Glomerular endothelial cell (primary cell): ENCODE results near the gene HRAS. TPM values are rescaled to one million over a fixed set of nuclear protein-coding genes. Genes with fewer than 3 reads are reported as not detected.

Source experiments
- DNase-seq: peaks from one replicate; pipeline ENCODE4 v3.0.0-alpha.2; 2011; ENCODE audit warnings: low read depth, low spot score; ENCODE audit errors: extremely low read depth
- total RNA-seq: library from RNA; depleted of rRNA; stranded (reverse); fragments of >200 nt; gene quantifications from 2 replicates; pipeline ENCODE4 v1.2.3, GENCODE V29; 2015

The HRAS gene
- total RNA-seq, 1 donor from 2014 or later, result 60.5 TPM

- DNase-seq, result no peak
Observed at GRCh38 chr11:497565-498296, 37.6 kb downstream of the HRAS start.

GRCh38 chr11:496834-497564 is 38.4 kb downstream of the HRAS start:
- DNase-seq, result no peak

GRCh38 chr11:495537-495931 is 39.8 kb downstream of the HRAS start:
- DNase-seq, result no peak

- no peak for DNase-seq
Observed at GRCh38 chr11:494761-495536, 40.4 kb downstream of the HRAS start.

GRCh38 chr11:492427-493226 is 42.7 kb downstream of the HRAS start:
- DNase-seq, result no peak

GRCh38 chr11:491358-491757 is 44.0 kb downstream of the HRAS start:
- no peak for DNase-seq

- no peak for DNase-seq
Observed at GRCh38 chr11:490930-491260, 44.5 kb downstream of the HRAS start.

- no peak for DNase-seq
Observed at GRCh38 chr11:490186-490929, 45.0 kb downstream of the HRAS start.

GRCh38 chr11:489610-490185 is 45.7 kb downstream of the HRAS start:
- DNase-seq, result no peak

- no peak for DNase-seq
Observed at GRCh38 chr11:488992-489391, 46.4 kb downstream of the HRAS start.

GRCh38 chr11:488579-488978 is 46.8 kb downstream of the HRAS start:
- no peak for DNase-seq

GRCh38 chr11:488062-488461 is 47.3 kb downstream of the HRAS start:
- no peak for DNase-seq

GRCh38 chr11:487571-488021 is 47.8 kb downstream of the HRAS start:
- DNase-seq, result no peak

- DNase-seq, result no peak
Observed at GRCh38 chr11:486189-486588, 49.2 kb downstream of the HRAS start.

- DNase-seq, result no peak
Observed at GRCh38 chr11:484616-485015, 50.8 kb downstream of the HRAS start.

Other genes starting within 250 kb of the HRAS start
- 19.7 and 40.7 TPM in 2 replicates for gene PGGHG, start 246.4 kb downstream of the HRAS start, total RNA-seq
- gene IFITM5, start 236.1 kb downstream of the HRAS start, total RNA-seq, result not detected in 2 replicates
- gene IFITM2, start 227.8 kb downstream of the HRAS start, total RNA-seq, result 161 and 344 TPM in 2 replicates
- 9.8 and 86.5 TPM in 2 replicates for gene IFITM1, start 221.5 kb downstream of the HRAS start, total RNA-seq
- gene IFITM3, start 214.7 kb downstream of the HRAS start, total RNA-seq, result 253 and 440 TPM in 2 replicates
- gene B4GALNT4, start 166.1 kb downstream of the HRAS start, total RNA-seq, result 4.7 and 5.3 TPM in 2 replicates
- 0.41 and 1.9 TPM in 2 replicates for gene PKP3, start 141.4 kb downstream of the HRAS start, total RNA-seq
- gene SIGIRR, start 120.6 kb downstream of the HRAS start, total RNA-seq, result 71.5 and 84.7 TPM in 2 replicates
- 1.2 and 2.0 TPM in 2 replicates for gene ANO9, start 93.6 kb downstream of the HRAS start, total RNA-seq
- 59.9 and 68.8 TPM in 2 replicates for gene PTDSS2, start 85.3 kb downstream of the HRAS start, total RNA-seq
- gene RNH1, start 28.3 kb downstream of the HRAS start, total RNA-seq, result 158 and 255 TPM in 2 replicates
- 0.53 TPM in 2 replicates for gene LRRC56, start 2.0 kb upstream of the HRAS start, total RNA-seq
- gene LMNTD2, start 25.2 kb upstream of the HRAS start, total RNA-seq, result 1.3 and 3.3 TPM in 2 replicates
- gene RASSF7, start 25.4 kb upstream of the HRAS start, total RNA-seq, result 17.6 and 24.2 TPM in 2 replicates
- gene PHRF1, start 40.9 kb upstream of the HRAS start, total RNA-seq, result 22.4 and 46.5 TPM in 2 replicates
- 22.8 and 66.5 TPM in 2 replicates for gene IRF7, start 80.4 kb upstream of the HRAS start, total RNA-seq
- not detected in 2 replicates for gene CDHR5, start 89.4 kb upstream of the HRAS start, total RNA-seq
- gene SCT, start 91.6 kb upstream of the HRAS start, total RNA-seq, result not detected in 2 replicates
- not detected in 2 replicates for gene DRD4, start 101.7 kb upstream of the HRAS start, total RNA-seq
- gene DEAF1, start 159.6 kb upstream of the HRAS start, total RNA-seq, result 58.0 and 59.3 TPM in 2 replicates
- gene TMEM80, start 160.2 kb upstream of the HRAS start, total RNA-seq, result 25.1 and 25.3 TPM in 2 replicates
- 18.1 and 20.0 TPM in 2 replicates for gene EPS8L2, start 170.7 kb upstream of the HRAS start, total RNA-seq
- gene TALDO1, start 211.9 kb upstream of the HRAS start, total RNA-seq, result 224 and 252 TPM in 2 replicates
- gene GATD1, start 241.9 kb upstream of the HRAS start, total RNA-seq, result 37.6 and 47.2 TPM in 2 replicates